ENCODE measurements around the gene ZNF263.

ZNF263 gene

GRCh38 chr16:3282730-3283542 lies at the start of gene ZNF263:
Gene ZNF263 (plus strand): TSS chr16:3283491. CDS start chr16:3283819, 328 bp downstream.
- DNase-seq (ENCODE audit: low read depth in 2 of 2) = peak; percentile 85

- no peak for DNase-seq (ENCODE audit: low read depth in 2 of 2)
These were observed 48.8 kb upstream of the ZNF263 start for GRCh38 chr16:3234543-3234856.

- peak; percentile 73 to 79 for DNase-seq (ENCODE audit: low read depth in 2 of 2)
These were observed 48.3 kb upstream of the ZNF263 start, which contains the start of gene ZNF200 for GRCh38 chr16:3234857-3235561. Gene ZNF200 (minus strand): TSS chr16:3235158. CDS start chr16:3233755, 1,403 bp downstream.

- DNase-seq (ENCODE audit: low read depth in 2 of 2) = no peak
These were observed 47.2 kb upstream of the ZNF263 start for GRCh38 chr16:3235856-3236669.

- DNase-seq (ENCODE audit: low read depth in 2 of 2) = no peak
These were observed 41.5 kb upstream of the ZNF263 start for GRCh38 chr16:3241761-3242160.

GRCh38 chr16:3242709-3243108 lies 40.6 kb upstream of the ZNF263 start:
- no peak for DNase-seq (ENCODE audit: low read depth in 2 of 2)

GRCh38 chr16:3243882-3244281 lies 39.4 kb upstream of the ZNF263 start:
- no peak for DNase-seq (ENCODE audit: low read depth in 2 of 2)

- no peak for DNase-seq (ENCODE audit: low read depth in 2 of 2)
These were observed 37.3 kb upstream of the ZNF263 start for GRCh38 chr16:3246002-3246401.

- no peak for DNase-seq (ENCODE audit: low read depth in 2 of 2)
These were observed 36.4 kb upstream of the ZNF263 start for GRCh38 chr16:3246876-3247275.

- DNase-seq (ENCODE audit: low read depth in 2 of 2) = no peak
These were observed 34.7 kb upstream of the ZNF263 start for GRCh38 chr16:3248596-3248995.

GRCh38 chr16:3249020-3249419 lies 34.3 kb upstream of the ZNF263 start:
- no peak for DNase-seq (ENCODE audit: low read depth in 2 of 2)

- no peak for DNase-seq (ENCODE audit: low read depth in 2 of 2)
These were observed 33.8 kb upstream of the ZNF263 start for GRCh38 chr16:3249451-3249850.

GRCh38 chr16:3252967-3253366 lies 30.3 kb upstream of the ZNF263 start:
- no peak for DNase-seq (ENCODE audit: low read depth in 2 of 2)

GRCh38 chr16:3254309-3254708 lies 29.0 kb upstream of the ZNF263 start:
- no peak for DNase-seq (ENCODE audit: low read depth in 2 of 2)

- no peak for DNase-seq (ENCODE audit: low read depth in 2 of 2)
These were observed 27.0 kb upstream of the ZNF263 start, which contains the start of gene MEFV for GRCh38 chr16:3256146-3256865. Gene MEFV (minus strand): TSS chr16:3256633. CDS start chr16:3256587, 46 bp downstream.

GRCh38 chr16:3256866-3257465 lies 26.3 kb upstream of the ZNF263 start:
- no peak for DNase-seq (ENCODE audit: low read depth in 2 of 2)

- no peak for DNase-seq (ENCODE audit: low read depth in 2 of 2)
These were observed 23.5 kb upstream of the ZNF263 start for GRCh38 chr16:3259836-3260235.

- no peak for DNase-seq (ENCODE audit: low read depth in 2 of 2)
These were observed 20.8 kb upstream of the ZNF263 start for GRCh38 chr16:3262517-3262916.

GRCh38 chr16:3264137-3265036 lies 18.9 kb upstream of the ZNF263 start:
- DNase-seq (ENCODE audit: low read depth in 2 of 2) = peak; percentile 91 to 95

Data from stimulated activated CD4-positive, alpha-beta T cell treated with anti-CD3 and anti-CD28 coated beads, Interleukin-1b, Interleukin-23, amount 100 ng/mL, for 1 hour (primary cell).